NCI-H2107 treated with DMSO at 0.1 percent for 48 hours (cell line): ENCODE data around the gene NEK2.
"Not testable (repeated sequence)": the region's sequence is repeated elsewhere in the genome, so short reads cannot be mapped to it uniquely, and the experiment has no call there.

ENCODE experiments used
- DNase-seq: peaks from one replicate; lab custom pipeline; 2025; ENCODE audit not compliant: unreplicated experiment; lab: John Stamatoyannopoulos, UW

Gene NEK2

DNA sequence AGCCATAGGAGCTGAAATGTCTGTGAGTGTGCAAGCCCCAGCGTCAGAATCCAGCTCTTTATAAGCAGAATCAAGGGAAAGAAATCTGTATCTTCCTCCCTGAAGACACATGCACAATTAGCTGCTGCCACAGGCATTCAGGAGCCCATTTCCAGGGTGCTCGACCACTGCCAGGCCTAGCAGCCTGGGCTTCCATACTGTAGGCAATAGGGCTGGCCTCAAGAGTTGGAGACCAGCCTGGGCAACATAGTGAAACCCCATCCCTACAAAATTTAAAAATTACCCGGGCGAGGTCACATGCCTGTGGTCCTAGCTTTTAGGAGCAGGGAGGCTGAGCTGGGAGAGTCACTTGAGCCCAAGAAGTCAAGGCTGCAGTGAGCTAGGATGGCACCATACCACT, 41.0 kb downstream of the NEK2 start:
- DNase-seq = no peak

DNA sequence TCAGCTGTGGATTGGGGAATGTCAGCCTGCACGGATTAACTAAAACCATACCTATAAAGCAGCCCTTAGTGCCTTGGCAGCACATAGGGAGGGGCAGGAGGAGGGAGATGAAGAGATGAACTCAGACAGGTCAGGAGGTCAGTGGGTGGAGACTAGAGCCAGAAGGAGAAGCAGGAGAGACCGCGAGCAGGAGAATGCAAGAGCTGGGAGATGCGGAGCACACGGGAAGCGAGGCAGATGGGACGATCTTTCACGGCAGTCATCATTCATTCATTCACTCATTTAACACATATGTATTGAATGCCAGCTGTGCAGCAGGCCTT, 41.9 kb downstream of the NEK2 start:
- DNase-seq = no peak

DNA sequence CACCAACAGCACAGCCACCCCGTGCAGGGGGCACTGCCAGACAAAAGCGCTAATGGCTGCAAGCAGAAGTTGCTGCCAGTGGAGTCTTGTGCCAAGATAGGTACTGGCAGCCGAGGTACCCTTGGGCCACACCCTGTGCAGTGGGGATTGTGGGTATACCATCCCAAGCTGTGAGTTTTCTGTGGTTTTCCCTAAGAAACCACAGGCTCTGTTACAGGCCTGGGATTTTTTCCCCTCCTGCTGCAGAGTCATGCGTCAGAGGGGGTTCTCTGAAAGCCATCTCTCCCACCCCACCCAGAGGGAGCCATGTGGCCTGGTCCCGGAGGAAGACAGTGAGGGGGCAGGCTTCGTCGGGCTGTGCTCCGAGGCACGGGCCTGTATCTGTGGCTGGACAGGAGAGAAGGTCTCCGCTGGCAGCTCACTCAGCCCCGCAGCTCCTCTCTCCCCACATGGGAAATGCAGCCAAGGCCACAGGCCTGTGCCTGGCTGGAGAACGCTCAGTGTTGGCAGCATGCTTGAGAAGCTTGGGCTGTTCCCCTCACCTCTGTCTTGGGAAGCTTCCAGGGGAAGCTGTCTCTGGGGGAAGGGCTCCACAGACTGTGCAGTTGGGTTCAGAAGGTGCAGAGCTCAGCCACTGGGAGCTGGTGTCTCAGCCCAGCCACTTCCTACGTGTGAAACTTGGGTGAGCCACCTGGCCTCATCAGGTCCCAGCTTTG, 42.5 kb downstream of the NEK2 start:
- no peak for DNase-seq

DNA sequence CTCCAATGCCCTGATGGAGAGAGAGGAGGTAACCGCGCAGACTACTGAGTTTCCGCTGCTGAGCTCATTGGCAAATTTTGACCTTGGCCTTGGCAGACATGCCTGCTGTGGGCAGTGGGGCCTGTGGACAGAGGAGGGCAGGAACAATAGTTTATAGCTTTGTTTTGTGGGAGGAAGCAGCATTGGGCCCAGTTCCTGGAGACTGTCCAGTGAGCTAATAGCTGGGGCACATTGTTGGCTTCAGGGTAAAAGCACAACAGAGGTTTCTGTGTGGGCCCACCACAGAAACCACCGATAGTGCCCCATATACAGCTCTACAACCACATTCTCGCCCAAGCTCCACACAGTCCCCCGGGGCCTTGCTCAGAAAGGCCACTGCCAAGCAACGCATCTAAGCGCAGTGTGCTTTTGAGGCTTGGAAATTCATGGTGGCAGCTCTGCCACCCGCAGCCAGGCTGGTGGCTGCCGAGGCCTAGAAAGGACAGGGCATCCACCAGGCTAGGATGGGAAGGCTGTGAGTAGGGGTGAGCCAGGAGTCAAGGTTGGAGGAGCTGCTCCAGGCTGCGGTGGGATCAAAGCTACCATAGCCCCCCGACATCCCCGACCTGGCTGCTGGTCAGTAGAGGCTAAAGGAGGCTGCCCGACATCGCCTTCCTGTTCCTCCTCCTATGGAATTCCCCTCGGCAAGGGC, 43.2 kb downstream of the NEK2 start:
- no peak for DNase-seq

DNA sequence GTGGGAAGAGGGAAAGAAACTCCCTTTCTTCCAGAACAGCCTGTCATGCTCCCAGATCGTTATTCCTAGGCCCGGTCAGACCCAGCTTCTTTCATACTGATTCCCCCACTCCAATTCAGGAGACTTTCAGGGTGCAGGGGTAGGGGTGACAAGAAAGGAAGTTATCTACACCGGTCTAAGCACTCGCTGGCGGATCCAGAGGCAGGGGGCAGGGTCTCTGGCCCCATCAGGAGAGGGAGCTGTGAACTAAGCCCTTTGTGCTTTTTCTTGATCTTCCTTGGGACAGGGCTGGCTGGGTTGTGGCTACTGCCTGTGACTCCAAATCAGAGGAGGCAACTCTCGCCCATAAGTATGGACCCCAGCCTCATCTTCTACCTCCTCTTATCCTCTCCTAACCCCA, 44.3 kb downstream of the NEK2 start:
- DNase-seq = no peak

DNA sequence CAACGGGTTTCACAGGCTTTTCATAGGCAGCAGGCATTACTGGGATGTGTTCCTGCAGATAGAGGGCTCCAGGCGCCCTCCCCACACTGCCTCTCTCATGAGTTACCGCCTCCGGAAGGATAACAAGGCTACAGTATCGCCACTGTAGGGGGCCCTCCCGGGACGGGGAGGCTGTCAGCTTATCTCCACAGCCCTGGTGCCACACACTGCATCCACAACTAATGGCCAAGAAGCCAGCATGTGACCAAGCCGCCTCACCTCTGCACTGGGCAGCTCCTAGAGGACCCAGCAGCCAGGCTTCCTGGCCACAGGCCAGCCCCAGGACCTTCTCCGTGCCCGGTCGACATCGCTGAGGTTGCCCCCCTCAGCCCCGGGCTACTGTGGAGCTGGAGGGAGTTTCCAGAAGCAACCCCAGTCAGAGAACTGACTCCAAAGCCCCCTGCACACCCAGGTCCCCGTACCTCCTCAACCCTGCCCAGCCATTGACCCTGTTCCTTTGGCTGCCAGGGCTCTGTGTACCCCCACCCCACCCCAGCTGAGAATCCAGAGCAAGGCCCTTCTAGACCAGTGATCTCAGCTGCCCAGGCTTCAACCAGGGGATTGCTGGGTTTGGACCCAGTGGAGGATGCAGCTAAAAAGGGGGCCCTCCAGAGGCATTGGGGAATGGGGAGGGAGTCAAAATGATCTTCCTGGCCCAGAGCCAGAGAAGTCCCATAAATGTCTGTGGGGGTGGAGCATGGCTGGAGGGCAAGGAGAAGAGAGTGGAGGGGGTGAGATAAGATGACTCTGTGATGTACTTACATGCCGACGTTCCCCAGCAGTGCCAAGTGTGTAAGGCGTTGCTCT, 45.0 kb downstream of the NEK2 start:
- peak; percentile 37 for DNase-seq

DNA sequence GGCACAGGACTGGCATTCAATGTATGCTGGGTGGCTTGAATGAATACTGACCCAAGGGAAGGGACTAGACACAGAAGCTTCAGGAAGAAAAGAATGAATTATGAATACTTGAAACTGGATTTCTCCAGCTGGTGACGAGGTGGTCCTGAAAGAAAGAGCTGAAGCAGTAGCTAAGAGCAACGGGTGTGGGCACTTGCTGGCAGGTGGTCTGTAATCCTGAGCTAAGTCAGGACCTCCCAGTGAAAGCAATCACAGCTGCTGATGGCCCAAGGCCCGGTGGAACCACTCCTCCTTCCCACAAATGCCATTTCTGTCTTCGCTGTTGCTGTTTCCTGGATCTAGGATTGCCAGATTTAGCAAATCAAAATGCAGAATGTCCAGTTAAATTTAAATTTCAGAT, 47.0 kb downstream of the NEK2 start:
- DNase-seq = no peak

DNA sequence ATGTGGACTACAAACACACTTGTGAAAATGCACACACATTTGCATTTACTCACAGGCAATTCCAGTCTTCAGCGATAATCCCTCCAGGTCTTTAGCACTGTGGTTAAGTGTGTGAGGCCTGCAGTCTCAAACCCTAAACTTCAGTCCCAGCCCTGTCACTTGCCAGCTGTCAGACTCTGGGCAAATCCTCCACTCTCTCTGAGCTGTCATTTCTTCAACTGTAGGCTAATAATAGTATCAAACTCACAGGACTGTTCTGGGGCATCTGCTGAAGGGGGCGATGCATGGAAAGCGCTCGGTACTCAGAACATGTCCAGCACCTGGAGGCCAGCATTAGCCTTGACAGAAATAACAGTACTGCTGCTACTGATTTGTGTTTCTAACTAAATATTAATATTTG, 48.2 kb downstream of the NEK2 start:
- no peak for DNase-seq

DNA sequence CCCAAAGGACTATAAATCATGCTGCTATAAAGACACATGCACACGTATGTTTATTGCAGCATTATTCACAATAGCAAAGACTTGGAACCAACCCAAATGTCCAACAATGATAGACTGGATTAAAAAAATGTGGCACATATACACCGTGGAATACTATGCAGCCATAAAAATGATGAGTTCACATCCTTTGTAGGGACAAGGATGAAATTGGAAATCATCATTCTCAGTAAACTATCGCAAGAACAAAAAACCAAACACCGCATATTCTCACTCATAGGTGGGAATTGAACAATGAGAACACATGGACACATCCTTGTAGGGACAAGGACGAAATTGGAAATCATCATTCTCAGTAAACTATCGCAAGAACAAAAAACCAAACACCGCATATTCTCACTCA, 49.6 kb downstream of the NEK2 start:
- not testable (repeated sequence) for DNase-seq

DNA sequence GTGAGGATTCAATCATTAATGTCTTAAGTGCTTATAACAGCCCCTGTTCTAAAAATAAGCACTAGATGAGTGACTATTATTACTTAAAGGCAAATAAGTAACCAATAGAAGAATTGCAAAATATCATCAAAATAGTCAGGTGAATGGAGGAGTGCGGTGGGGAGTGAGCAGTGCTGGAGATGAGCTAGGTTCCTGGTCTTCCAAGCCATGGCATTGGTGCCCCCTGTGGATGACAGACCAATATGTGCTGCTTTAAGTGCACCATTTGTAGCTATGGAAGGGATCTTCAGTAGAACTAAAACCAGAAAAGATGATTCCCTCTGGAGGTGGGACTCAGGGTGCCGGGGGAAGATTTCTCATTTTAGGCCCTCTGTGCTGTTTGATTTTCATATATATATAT, 50.4 kb downstream of the NEK2 start:
- DNase-seq = no peak

DNA sequence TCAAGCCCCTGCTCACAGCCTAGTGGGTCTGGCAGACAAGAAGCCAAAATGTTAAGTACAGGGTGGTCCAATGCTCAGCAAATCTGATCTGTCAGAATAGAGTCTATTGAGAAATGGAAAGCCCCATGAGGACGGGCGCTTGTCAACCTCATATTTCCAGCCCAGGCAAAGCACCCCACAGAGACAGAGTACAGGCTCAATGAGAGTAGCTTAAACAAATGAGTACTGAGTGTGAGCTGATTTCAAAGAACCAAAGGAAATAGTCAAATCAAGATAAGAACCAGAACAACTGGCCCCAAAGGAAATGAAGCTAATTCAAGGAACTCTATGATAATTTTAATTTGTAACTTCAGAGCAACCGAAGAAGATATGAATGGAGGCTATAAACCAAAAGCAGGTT, 51.9 kb downstream of the NEK2 start:
- DNase-seq = no peak

DNA sequence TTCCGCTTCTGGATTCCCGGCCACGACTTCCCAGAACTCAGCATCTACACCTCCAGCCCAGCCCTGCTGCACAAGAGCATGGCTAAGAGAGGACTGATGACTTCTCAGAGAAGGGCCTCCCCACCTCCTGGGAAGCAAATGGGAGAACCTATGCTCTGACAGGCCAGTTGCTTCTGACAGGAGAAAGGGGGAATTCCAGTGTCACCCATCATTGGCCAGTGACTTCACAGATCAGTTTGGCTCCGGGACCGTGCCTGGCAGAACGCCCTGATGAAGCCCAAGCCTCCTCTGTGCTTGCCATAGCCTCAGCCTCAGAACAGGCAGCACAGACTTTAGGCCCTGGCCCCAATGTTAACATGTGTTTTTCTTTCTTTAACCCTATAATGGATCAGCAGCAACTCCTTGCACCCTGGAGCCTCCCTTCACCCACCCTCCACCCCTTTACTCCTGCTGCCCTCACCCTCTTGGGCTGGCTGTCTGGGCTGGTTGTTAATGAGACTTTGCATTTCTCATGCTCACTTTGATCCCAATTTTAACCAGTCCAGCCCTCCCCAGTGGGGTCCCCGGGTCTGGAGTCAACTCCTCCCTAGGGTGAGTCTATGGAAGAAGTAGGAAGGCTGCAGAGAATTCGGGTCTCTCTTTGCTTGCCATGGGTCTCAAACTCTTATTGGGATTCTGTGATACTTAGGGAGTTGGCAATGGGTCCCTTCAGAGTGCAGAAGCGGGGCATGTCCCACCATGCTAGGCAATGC, 53.8 kb downstream of the NEK2 start:
- DNase-seq = no peak

DNA sequence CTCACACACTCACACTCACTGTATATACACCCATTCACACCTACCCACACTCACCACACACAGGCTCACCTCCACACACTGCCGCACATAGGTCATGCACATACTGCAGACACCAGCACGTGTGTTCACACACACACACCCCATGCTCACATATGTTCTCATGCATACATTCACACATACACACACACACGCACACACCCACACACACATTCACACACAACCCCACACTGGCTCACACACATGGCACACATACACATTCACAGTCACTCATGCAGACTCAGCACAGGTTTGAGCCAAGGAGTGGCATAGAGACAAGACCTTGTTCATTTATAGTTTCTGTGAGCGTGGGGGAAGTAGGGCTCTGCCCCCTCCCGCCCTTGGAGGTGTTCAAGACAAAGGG, 55.3 kb downstream of the NEK2 start:
- DNase-seq = no peak

DNA sequence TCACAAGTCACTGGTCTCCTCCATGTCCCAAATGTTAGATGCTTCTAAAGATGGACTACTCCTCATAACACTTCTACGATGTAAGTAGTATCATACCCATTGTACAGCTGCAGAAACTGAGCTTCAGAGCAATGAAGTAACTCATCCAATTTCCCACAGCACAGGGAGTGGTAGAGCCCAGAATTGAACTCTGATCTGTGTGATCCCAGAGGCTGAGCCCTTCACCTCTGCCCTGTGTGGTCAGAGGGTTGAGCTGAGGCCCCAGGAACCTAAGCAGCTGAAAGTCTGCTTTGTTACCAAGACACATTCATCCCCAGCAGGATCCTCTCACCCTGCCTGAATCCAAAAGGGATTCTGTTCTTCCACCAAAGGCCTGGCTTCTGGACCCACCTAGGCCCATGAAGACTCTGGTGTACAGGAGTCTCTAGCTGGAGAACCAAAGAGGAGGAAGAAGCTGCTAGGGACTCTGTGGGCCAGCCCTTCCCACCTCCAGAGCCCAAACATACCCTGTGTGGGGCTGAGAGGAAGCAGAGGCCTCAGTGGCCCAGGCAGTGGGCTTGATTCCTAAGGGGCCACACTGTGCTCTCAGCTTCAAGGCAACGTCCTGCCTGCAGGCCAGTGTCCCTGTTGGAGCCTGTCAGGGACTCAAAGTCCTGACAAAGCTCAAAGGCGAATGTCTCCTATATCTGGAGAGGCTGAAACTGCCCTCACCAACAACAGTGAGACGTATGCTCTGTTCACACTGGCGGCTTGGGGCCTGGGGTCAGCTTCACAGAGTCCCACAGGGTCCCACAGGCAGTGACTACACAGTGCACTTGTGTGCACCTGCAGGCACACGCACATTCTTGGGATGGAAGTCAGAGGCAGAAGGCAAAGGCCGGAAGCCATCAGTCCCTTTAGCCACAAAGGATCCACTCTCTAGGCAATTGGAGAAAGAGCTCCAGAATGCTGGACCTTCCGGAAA, 56.1 kb downstream of the NEK2 start:
- no peak for DNase-seq

DNA sequence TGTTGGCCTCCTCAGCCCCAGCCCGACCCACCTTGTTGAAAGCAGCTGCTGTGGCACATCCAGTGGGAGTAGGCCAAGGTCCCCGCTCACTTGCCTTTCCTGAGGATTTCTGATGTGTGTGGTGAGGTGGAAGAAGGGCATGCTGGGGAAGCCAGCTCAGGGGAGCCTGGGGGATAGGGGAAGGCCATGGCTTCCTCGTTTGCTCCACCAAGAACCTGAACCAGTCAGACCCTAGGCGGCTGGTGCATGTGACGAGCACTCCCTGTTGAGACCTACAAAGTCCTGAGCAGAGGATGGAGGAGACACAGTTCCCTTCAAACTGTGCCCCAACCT, 58.5 kb downstream of the NEK2 start:
- no peak for DNase-seq

DNA sequence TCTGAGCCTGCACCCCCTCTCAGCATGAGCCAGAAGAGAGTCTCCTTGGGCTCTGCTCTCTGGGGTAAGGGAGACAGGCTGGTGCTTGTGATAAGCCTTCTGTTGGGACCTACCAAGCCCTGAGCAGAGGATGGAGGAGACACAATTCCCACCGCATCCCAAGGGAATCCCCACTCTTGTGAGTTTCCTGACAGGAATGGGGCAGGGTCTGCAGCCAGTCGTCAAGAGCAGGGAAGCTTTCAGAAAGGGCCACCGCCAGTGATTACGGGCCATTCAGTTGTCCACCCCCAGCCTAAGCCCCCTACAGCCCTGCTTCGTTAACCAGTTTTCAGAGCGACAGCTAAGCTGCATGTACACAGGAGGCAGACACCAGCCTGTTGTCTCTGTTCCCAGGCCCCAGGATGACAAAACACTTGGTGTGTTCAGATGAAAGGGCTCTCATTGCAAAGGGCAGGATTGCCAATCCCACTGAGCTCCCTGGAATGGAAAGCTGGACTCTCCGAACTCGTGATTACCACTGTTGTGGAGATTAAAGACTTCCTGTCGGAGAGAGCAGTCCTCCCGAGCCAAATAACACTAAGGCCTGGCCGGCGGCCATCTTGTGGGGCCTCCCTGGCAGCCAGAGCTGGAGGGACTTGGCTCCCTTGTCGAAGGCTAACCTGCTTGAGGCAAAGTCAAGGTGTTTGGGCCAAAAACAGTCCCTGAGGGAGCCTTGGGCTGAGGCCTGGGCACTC, 59.0 kb downstream of the NEK2 start:
- DNase-seq = no peak

DNA sequence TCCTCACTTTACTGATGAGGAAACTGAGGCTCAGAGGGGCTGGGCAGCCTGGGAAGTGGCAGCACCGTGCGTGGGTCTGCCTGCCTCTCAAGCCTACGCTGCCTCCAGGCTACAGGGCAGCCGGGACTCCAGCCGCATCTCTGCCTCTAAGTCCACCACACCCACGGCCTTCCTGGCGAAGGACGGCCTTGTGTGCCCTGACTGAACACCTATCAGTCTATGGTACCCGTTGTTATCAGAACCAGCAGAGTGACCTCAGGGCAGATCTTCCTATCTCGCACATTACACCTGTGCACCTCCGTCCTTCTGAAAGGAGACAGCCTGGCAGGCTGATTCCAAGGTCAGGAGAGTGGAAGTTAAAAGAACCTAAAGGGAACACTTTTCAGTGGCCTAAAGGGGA, 60.8 kb downstream of the NEK2 start:
- no peak for DNase-seq

DNA sequence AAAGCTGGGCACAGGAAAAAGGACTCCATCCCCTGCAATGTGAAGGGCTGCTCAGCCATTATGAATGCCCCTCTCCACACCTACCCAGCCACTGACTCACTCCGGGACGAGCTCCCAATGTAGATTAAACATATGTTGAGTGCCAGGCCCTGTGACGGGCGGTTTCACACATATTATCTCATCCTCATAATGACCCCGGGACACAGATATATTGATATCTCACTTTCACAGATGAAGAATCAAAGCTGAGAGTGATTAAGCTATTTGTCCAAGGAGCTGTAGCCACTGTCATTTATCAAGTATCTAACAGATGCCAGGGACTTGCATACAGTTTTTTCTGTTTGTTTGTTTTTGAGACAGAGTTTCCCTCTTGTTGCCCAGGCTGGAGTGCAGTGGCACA, 61.5 kb downstream of the NEK2 start:
- DNase-seq = no peak

DNA sequence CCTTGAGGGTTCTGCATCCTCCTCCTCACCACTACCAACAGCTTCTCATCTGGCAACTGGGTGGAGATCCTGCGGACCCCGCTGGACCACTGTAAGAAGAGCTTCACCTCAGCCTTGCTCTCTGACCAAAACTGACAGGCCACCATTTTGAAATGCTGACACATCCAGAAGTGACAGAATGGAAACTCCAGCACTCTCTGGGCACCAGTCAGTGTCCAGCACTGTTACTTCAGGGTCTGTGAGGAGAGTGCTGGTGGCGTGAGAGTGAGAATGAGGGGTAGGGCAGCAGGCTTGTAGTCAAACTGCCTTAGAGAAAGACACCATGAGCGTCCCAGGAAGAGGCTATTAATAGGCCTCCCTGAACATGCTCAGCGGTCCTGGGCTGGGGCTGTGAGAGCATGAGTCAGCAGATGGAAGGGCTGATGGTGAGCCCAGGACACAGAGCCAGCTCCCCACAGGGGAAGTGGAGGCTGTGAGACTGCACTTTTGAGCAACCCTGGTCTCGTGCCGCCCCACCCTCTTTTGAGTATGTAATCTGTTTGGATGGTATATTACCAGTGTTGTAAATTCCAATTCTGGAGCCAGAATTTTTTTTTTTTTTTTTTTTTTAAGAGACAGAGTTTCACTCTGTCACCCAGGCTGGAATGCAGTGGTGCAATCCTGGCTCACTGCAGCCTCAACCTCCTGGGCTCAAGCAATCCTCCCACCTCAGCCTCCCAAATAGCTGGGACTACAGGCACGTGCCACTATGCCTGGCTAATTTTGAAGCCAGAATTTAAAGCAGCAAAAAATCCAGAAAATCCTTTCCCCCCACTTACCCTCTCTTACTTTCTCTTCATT, 62.1 kb downstream of the NEK2 start:
- no peak for DNase-seq
